HT-29 (cell line): Measurements from ENCODE around the gene PRPH2. TPM values are rescaled to one million over a fixed set of nuclear protein-coding genes. Genes with fewer than 3 reads are reported as not detected.
"Not testable (repeated sequence)": the region's sequence is repeated elsewhere in the genome, so short reads cannot be mapped to it uniquely, and the experiment has no call there.

ENCODE experiments used
- DNase-seq: peaks from one replicate; pipeline ENCODE4 v3.0.0-alpha.2; 2015; ENCODE audit warnings: low spot score
- total RNA-seq: library from RNA; depleted of rRNA; stranded (reverse); fragments of >200 nt; shearing (Covaris generic); gene quantifications from 2 replicates; pipeline ENCODE4 v1.2.3, GENCODE V29; 2014

Gene PRPH2
- total RNA-seq, 1 experiment from 2014 or later: not detected

GRCh38 chr6:42698217-42698616 is 24.2 kb downstream of the PRPH2 start:
- no peak for DNase-seq

DNA sequence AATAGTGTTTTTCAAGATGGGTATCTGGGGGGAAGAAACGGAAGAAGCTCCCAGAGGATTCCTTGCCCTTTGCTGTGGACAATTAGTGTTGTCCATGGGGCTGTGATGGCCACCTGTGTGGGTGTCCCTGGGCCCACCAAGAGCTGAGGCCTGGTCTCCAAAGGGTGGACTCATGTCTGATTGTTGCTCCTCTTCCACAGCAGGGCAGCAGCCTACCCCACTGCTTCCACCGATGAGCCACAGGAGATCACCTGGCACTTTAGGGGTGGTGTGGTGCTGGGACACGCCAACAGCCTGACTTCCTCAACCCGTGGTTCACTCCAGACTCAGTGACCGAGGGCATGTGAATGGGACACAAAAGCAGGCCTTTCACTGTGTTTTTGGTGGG is 25.1 kb downstream of the PRPH2 start:
- DNase-seq: no peak

DNA sequence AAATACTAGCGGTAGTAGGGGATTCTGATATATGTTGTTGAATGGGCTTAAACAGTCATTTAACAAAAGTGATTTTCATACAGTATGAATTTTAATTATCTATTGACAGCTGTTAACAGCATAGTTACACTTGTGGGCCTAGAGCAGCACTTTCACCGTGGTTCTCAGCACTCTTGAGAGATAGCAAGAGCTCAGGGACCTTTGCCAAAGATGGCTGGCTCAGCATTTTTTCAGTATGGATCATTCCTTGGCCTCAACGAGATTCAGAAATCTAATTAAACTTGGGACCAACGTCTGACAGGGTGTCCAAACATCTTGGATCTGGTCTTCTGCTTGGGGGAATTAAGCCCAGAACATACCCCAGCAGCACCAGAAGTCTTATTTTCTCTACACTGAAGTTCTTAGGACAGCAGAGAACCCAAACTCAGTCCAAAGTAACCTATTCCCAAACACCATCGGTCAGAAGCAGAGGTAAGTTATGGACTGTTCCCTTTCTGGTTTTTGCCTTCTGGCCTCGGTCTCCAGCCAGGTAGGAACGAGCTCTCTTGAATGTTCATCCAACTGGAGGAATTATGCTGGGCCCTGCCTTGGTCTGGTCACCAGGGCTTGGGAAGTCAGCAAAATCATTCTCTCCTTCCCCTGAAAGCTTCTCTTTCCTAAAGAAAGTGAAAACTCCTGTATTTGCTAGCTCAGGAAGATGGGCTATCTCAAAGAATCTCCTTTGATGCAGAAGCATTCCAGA is 25.7 kb downstream of the PRPH2 start:
- DNase-seq: no peak

GRCh38 chr6:42694586-42694985 is 27.8 kb downstream of the PRPH2 start:
- no peak for DNase-seq

DNA sequence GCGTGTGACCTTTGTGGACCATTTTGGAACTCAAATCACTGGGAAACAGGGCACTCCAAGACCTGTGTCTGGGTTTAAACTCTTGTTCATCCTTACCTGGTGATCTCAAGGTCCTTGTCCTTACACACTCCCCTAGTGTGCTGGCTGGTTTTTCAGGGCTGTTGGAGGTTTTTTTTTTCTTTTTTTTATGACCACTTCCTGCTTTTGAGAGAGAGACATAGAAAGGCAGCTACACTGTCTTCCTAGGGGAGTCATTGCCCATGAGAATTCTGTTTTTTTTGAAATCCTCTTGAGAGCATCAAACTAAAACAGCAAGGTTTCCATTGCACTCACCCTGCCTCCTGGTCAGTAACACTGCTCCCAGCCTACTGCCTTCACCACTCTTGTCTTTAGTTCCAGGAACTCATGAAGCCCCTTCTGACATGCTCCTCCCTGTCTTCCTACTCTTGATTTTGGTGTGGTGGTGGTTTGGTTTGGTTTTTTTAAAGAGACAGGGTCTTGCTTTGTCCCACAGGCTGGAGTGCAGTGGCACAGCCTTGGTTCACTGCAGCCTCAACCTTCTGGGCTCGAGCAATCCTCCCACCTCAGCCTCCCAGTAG is 28.6 kb downstream of the PRPH2 start:
- no peak for DNase-seq

GRCh38 chr6:42692137-42692911 is 30.1 kb downstream of the PRPH2 start:
- DNase-seq: no peak

- no peak for DNase-seq
Measured at GRCh38 chr6:42690872-42691271, 31.5 kb downstream of the PRPH2 start.

DNA sequence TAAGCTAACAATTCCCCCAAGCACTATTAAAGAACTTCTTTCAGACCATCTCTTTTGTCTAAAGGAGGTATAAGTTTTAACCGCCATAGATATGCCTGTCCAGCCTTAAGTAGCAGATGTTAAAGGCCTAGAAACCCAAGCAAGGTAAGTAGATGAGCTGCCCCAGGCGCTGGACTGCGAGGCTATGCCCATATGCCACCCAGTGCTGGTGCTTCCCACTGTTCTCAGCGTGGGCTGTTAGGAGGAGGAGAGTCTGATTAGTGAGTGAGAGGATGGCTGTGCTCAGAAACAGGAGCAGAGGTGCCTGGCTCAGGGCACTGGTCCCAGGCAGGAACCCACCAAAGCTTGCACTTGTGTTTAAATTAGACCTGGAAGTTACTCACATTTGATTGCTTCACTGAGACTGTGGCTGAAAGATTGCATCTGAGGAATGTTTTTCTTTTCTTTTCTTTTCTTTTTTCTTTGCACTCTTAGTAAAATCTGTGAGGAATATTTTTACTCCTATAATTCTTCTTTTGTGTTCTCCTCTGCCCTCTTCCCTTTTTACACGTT is 32.2 kb downstream of the PRPH2 start:
- no peak for DNase-seq

DNA sequence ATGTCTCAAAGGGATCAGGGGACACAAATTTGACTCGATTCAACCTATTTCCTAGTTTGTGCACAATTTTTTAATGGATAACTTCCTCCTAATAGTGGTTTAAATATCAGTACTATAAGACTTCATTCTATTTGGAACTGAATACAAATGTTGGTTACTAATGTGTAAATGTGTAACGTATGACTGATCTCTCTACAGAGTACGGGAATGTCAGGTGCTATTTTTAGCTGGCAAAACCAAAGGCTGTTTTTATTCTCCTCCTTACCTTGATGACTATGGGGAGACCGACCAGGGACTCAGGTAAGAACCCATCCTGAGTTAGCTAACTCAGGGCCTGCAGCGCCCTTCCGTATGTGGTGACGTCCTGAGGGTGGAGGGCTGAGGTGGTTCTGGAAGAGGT is 33.0 kb downstream of the PRPH2 start:
- no peak for DNase-seq

GRCh38 chr6:42688281-42688680 is 34.1 kb downstream of the PRPH2 start:
- DNase-seq: no peak

DNA sequence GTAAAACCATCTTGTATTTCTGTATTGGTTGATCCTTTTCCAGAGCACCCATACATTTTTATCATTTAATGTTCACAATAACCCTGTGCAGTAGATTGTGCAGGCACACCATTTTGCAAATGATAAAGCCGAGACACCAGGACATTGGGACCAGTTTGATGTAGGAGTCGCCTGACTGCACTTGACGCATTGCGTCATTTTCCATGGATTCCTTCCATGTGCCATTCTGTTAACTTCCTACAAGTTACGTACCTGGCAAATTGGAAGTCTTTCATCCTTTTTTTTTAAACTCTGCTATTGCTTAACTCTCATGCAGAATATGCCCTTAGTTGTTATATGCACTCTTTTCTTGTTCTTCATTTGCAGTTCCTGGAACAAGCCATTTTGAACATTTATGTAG is 43.0 kb downstream of the PRPH2 start:
- no peak for DNase-seq

DNA sequence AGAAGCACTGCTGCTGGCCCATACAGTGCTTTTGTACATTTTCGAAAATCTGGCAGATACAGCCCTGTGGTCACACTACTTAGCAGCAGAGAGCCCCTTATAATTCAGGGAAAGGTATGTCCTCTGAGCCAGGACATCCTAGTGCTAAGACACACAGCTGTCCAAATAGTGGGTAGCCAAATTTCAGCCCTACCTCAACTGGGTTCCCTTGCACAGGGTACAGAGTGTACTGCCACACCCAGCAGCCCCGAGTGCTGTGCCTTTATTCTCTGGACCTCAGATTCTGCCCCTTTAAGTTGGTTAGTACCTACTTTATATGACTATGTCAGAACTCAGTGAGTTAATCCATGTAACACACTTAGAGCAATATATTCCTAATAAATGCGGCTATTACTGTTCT is 47.6 kb downstream of the PRPH2 start:
- no peak for DNase-seq

GRCh38 chr6:42674368-42674767 is 48.0 kb downstream of the PRPH2 start:
- DNase-seq: not testable (repeated sequence)

GRCh38 chr6:42664718-42665117 is 57.7 kb downstream of the PRPH2 start:
- DNase-seq: no peak

DNA sequence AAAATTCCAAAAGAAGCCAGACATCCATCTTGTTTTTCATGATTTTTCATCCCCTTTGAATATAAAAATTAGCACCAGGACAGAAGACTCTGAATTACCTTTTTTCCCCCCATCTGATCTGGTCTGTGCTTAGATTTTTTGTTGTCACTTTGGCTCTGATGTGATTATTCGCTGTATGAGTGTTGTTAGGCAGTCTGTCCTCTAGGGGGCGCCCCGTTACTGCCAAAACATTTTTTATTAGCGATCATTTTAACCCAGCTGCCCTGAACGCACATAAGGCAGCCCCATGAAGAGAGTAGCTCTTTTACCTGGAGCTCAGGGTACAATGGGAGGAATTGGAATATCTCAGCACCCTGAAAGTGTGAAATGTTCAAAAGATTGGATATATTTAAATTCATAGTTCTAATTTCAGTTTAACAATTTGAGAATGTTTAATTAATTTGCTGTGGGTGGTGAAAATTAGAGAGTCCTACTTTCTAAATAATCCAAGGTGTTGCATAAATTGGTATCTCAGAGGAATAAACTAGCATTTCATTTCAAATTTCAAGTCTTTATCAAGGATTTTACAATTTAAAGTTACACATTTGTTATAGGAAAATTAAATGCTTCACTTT is 60.8 kb downstream of the PRPH2 start:
- peak; percentile 87 for DNase-seq

DNA sequence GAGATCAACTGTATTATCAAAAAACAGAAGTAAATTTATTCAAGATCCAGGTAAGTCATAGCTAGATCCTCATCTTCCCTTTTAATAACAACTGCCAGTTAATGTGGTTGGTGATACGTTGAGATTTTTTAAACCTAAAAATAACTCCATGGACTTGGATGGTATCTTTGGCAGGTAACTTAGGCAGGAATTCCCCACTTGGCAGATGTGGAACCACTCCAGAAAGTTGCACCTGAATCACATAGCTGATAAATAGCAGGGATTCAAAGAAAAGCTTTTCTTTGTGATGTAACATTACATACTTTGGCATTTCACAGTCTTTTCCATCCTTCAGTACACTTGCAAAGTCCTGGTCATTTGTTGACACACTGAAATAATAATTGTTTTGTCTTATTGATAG is 62.6 kb downstream of the PRPH2 start:
- no peak for DNase-seq

DNA sequence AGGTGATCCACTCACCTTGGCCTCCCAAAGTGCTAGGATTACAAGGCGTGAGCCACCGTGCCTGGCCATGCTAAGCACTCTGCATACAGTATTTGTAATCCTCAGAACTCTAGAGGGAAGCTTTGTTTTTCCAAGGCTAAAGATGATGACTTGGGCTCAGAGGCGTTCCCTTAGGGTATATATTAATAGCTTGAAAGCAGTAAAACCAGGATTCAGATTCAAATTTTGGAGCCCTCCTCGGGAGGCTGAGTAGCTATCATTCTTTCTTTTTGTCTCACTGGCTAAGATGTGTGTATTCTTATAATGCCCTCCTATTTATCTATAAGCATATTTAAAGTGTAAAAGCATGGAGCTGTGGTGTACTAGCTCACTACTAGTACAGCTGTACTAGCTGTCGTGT is 68.5 kb downstream of the PRPH2 start:
- no peak for DNase-seq

- no peak for DNase-seq
Measured at GRCh38 chr6:42652024-42652746, 70.2 kb downstream of the PRPH2 start.
